Testis (tissue), 3 donors: Measurements from ENCODE around the gene CYP4F2. TPM values are rescaled to one million over a fixed set of nuclear protein-coding genes. Genes with fewer than 3 reads are reported as not detected.
"Not testable (repeated sequence)": the region's sequence is repeated elsewhere in the genome, so short reads cannot be mapped to it uniquely, and the experiment has no call there.

Experiments
- DNase-seq: peaks from one replicate; pipeline ENCODE4 v3.0.0-alpha.2; 2019
- H3K27ac ChIP-seq, 2 donors: fragments of 200-600 bp; sonication (generic); one replicate each; pipeline ENCODE4 v1.5.1; 2019
- H3K27me3 ChIP-seq: fragments of 200-600 bp; sonication (generic); one replicate; pipeline ENCODE4 v1.5.1; 2019
- H3K36me3 ChIP-seq: fragments of 200-600 bp; sonication (generic); one replicate; pipeline ENCODE4 v1.5.1; 2017; ENCODE audit warnings: low read depth; ENCODE audit errors: missing control alignments
- H3K4me1 ChIP-seq: fragments of 200-600 bp; sonication (generic); one replicate; pipeline ENCODE4 v1.5.1; 2019
- H3K4me3 ChIP-seq, 2 donors: fragments of 200-600 bp; sonication (generic); one replicate each; pipeline ENCODE4 v1.5.1; 2017 to 2019
- H3K9me3 ChIP-seq: fragments of 200-600 bp; sonication (generic); one replicate; pipeline ENCODE4 v1.5.1; 2017
- POLR2A ChIP-seq: fragments of 450-650 bp; IDR thresholded peaks from one replicate; pipeline ENCODE4 v1.6.1; 2017; ENCODE audit warnings: antibody characterized with exemption, mild to moderate bottlenecking, moderate library complexity
- WGBS, 2 donors: methylation state at CpG; one replicate each; pipeline ENCODE4 v1.1.5; 2018; 5-methylcytosine and 5-hydroxymethylcytosine counted together
- intact Hi-C: fragments of 100-400 bp; cut with DNase I; formaldehyde crosslinking; loops from one replicate; pipeline ENCODE4 v1.15.1; 2023; ENCODE audit warnings: low total_unique reads
- polyA plus RNA-seq: library from polyadenylated mRNA; stranded (reverse); fragments of 350-450 nt; fragmentation: Illumina TruSeq; extraction: RNeasy Lipid Tissue Mini Kit (QIAGEN cat#74804); gene quantifications from one replicate; pipeline ENCODE4 v1.2.3, GENCODE V29; 2014; ENCODE audit warnings: low read depth, low replicate concordance; ENCODE audit not compliant: insufficient read depth
- small RNA-seq, 2 donors: library from RNA; depleted of rRNA; stranded (forward); fragments of <200 nt; gene quantifications; one replicate each; pipeline ENCODE3, GENCODE V24; 2016
- total RNA-seq, 2 donors: library from RNA; depleted of rRNA; stranded (reverse); fragments of >200 nt; gene quantifications; one replicate each; pipeline ENCODE4 v1.2.3, GENCODE V29; 2016
- TF ChIP-seq, protein P1 (sequence below), 3 experiments: fragments of 450-650 bp in 2 of 3; fragments of 200-600 bp in 1 of 3; sonication (generic) in 1 of 3; IDR thresholded peaks; one replicate each; pipeline ENCODE4 v1.5.1; 2016 to 2019; ENCODE audit warnings: antibody characterized with exemption in 3 of 3, mild to moderate bottlenecking in 2 of 3, moderate library complexity in 1 of 3

The CYP4F2 gene
- total and polyA plus RNA-seq, 3 donors from 2014 or later: 1.8 to 4.1 (median 3.3) TPM

DNA sequence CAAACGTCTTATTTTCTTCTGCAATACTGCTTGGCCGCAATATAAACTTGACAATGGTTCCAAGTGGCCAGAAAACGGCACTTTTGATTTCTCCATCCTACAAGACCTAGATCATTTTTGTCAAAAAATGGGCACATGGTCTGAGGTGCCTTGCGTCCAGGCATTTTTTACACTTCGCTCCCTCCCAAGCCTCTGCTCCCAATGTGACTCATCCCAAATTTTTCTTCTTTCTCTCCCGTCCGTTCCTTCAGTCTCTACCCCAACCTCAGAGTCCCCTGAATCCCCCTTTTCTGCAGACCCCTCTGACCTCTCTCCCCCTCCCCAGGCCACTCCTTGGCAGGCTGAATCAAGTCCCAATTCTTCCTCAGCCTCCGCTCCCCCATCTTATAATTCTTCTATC lies 68.1 kb downstream of the CYP4F2 start:
- intact Hi-C loops: no loop called here
- Histone ChIP-seq H3K9me3 (no peaks in the 10 kb centered on the region), H3K4me3 (no peak overlapping the region), H3K4me1 (no peaks in the 10 kb centered on the region), H3K27me3 (no peaks in the 10 kb centered on the region), H3K36me3 (no peaks in the 10 kb centered on the region), H3K27ac (no peak overlapping the region)
- no peak for DNase-seq
- WGBS, 2 donors: 85 to 91% methylated on average over 8 of the region's 8 CpGs
- TF ChIP-seq, protein P1, sequence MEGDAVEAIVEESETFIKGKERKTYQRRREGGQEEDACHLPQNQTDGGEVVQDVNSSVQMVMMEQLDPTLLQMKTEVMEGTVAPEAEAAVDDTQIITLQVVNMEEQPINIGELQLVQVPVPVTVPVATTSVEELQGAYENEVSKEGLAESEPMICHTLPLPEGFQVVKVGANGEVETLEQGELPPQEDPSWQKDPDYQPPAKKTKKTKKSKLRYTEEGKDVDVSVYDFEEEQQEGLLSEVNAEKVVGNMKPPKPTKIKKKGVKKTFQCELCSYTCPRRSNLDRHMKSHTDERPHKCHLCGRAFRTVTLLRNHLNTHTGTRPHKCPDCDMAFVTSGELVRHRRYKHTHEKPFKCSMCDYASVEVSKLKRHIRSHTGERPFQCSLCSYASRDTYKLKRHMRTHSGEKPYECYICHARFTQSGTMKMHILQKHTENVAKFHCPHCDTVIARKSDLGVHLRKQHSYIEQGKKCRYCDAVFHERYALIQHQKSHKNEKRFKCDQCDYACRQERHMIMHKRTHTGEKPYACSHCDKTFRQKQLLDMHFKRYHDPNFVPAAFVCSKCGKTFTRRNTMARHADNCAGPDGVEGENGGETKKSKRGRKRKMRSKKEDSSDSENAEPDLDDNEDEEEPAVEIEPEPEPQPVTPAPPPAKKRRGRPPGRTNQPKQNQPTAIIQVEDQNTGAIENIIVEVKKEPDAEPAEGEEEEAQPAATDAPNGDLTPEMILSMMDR (IDR thresholded peaks at IDR 0.05): no peak
- no peak for TF ChIP-seq POLR2A

DNA sequence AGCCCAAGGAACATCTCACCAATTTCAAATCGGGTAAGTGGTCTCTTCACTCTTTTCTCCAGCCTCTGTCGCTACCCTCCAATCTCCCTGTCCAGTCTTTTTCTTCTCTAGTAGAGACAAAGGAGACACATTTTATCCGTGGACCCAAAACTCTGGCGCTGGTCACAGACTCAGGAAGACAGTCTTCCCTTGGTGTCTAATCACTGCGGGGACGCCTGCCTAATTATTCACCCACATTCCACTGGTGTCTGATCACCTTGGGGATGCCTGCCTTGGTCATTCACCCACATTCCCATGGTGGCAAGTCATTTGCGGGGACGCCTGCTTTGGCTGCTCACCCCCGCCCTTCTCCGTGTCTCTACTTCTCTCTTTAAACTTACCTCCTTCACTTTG lies 68.6 kb downstream of the CYP4F2 start:
- no peak overlapping the region for H3K4me3 ChIP-seq
- no peaks in the 10 kb centered on the region for H3K27me3 ChIP-seq
- H3K36me3 ChIP-seq: no peaks in the 10 kb centered on the region
- H3K9me3 ChIP-seq: no peaks in the 10 kb centered on the region
- no peaks in the 10 kb centered on the region for H3K4me1 ChIP-seq
- DNase-seq: no peak
- no peak overlapping the region for H3K27ac ChIP-seq
- intact Hi-C loops: no loop called here
- TF ChIP-seq, protein P1 (IDR thresholded peaks at IDR 0.05): no peak
- TF ChIP-seq POLR2A: no peak
- 91 to 94% methylated on average over 10 of the region's 10 CpGs for WGBS, 2 donors

DNA sequence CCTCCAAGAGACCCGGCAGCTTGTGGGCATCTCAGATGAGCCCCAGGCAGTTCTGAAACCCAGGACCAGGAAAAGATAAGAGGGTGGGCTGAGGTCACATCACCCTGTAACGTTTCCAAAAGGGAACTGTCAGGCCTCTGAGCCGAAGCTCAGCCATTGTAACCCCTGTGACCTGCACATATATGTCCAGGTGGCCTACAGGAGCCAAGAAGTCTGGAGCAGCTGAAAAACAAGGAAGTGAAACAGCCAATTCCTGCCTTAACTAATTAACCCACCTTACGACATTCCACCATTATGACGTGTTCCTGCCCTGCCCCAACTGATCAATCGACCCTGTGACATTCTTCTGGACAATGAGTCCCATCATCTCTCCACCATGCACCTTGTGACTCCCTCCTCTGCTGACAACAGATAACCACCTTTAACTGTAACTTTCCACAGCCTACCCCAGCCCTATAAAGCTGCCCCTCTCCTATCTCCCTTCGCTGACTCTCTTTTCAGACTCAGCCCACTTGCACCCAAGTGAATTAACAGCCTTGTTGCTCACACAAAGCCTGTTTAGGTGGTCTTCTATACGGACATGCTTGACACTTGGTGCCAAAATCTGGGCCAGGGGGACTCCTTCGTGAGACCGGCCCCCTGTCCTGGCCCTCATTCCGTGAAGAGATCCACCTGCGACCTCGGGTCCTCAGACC lies 69.1 kb downstream of the CYP4F2 start:
- H3K36me3 ChIP-seq, H3K27ac ChIP-seq, intact Hi-C loops, DNase-seq, H3K27me3 ChIP-seq, H3K4me1 ChIP-seq, H3K4me3 ChIP-seq, H3K9me3 ChIP-seq: not testable (repeated sequence)
- 69 to 74% methylated on average over 11 to 13 of the region's 13 CpGs for WGBS, 2 donors

DNA sequence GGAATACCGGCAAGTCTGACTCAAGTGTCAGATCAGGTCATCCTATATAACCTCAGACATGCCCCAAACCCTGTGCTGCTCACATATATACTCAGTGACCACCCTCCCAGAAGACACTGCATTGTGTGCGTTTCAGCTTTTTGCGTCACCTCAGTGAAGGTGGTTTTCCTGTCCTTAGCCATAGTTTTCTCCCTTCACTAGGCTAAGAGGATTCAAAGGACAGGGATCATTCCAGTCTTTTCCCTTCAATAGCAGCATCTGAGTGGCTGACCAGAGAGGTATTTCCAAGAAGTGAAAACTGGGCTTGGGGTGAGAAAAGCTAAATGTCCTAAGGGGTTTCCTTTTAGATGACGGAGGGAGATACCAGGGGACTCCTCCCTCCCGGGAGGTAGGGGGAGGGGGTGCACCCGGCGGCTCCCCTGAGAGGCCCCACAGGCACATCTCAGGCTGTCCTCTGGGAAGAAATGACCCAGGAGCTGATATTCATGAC lies 69.7 kb downstream of the CYP4F2 start:
- Histone ChIP-seq H3K27ac (no peak overlapping the region), H3K36me3 (no peaks in the 10 kb centered on the region), H3K4me1 (no peaks in the 10 kb centered on the region), H3K27me3 (no peaks in the 10 kb centered on the region), H3K4me3 (no peak overlapping the region), H3K9me3 (no peaks in the 10 kb centered on the region)
- DNase-seq: no peak
- TF ChIP-seq POLR2A: no peak
- TF ChIP-seq, protein P1 (IDR thresholded peaks at IDR 0.05): no peak
- WGBS, 2 donors: 67 to 78% methylated on average over 6 to 7 of the region's 7 CpGs
- intact Hi-C loops: no loop called here

Small RNA genes lying within 50 kb of the gene (small RNA-seq; reads per million reads assigned to genes)
- gene CYP4F36P: 0 reads per million in 2 donors

Other genes starting within 250 kb of the CYP4F2 start
- gene CYP4F12, start 225.0 kb downstream of the CYP4F2 start, total RNA-seq: 1 to 10 TPM; 4.2 to 7.2 TPM
- 1.2 TPM for gene CYP4F12, start 225.0 kb downstream of the CYP4F2 start, polyA plus RNA-seq
- not detected for gene OR10H2, start 170.1 kb downstream of the CYP4F2 start, total RNA-seq
- gene OR10H2, start 170.1 kb downstream of the CYP4F2 start, polyA plus RNA-seq: not detected
- gene OR10H3, start 160.1 kb downstream of the CYP4F2 start, total RNA-seq: not detected
- gene OR10H3, start 160.1 kb downstream of the CYP4F2 start, polyA plus RNA-seq: not detected
- gene OR10H5, start 110.4 kb downstream of the CYP4F2 start, total RNA-seq: under 1 TPM; 0.06 to 0.16 TPM
- 0.11 TPM for gene OR10H5, start 110.4 kb downstream of the CYP4F2 start, polyA plus RNA-seq
- under 1 TPM; 0.25 to 0.39 TPM for gene OR10H1, start 82.4 kb downstream of the CYP4F2 start, total RNA-seq
- gene OR10H1, start 82.4 kb downstream of the CYP4F2 start, polyA plus RNA-seq: 0.20 TPM
- gene CYP4F11, start 36.5 kb upstream of the CYP4F2 start, total RNA-seq: 1 to 10 TPM; 2.6 to 4.3 TPM
- gene CYP4F11, start 36.5 kb upstream of the CYP4F2 start, polyA plus RNA-seq: 3.0 TPM
- under 1 TPM in 1 of 2 donors, not detected in 1; 0.31 TPM for gene OR10H4, start 50.9 kb upstream of the CYP4F2 start, total RNA-seq
- not detected for gene OR10H4, start 50.9 kb upstream of the CYP4F2 start, polyA plus RNA-seq
- 100 to 1,000 TPM; 212 to 271 TPM for gene TPM4, start 178.4 kb upstream of the CYP4F2 start, total RNA-seq
- gene TPM4, start 178.4 kb upstream of the CYP4F2 start, polyA plus RNA-seq: 227 TPM
- 10 to 100 TPM; 63.3 to 69.0 TPM for gene RAB8A, start 213.8 kb upstream of the CYP4F2 start, total RNA-seq
- 45.9 TPM for gene RAB8A, start 213.8 kb upstream of the CYP4F2 start, polyA plus RNA-seq
- under 1 TPM; 0.55 to 0.68 TPM for gene HSH2D, start 245.6 kb upstream of the CYP4F2 start, total RNA-seq
- gene HSH2D, start 245.6 kb upstream of the CYP4F2 start, polyA plus RNA-seq: 1.6 TPM